HG03159 (cell line): Measurements from ENCODE around the gene C2CD2.
"Not testable (repeated sequence)": the region's sequence is repeated elsewhere in the genome, so short reads cannot be mapped to it uniquely, and the experiment has no call there.

Experiments used
- ATAC-seq: cut with Tn5 transposase; IDR thresholded peaks from one replicate; pipeline ENCODE4 v1.9.1; 2021; ENCODE audit warnings: mild to moderate bottlenecking, moderate library complexity; ENCODE audit not compliant: unreplicated experiment

The C2CD2 gene

DNA sequence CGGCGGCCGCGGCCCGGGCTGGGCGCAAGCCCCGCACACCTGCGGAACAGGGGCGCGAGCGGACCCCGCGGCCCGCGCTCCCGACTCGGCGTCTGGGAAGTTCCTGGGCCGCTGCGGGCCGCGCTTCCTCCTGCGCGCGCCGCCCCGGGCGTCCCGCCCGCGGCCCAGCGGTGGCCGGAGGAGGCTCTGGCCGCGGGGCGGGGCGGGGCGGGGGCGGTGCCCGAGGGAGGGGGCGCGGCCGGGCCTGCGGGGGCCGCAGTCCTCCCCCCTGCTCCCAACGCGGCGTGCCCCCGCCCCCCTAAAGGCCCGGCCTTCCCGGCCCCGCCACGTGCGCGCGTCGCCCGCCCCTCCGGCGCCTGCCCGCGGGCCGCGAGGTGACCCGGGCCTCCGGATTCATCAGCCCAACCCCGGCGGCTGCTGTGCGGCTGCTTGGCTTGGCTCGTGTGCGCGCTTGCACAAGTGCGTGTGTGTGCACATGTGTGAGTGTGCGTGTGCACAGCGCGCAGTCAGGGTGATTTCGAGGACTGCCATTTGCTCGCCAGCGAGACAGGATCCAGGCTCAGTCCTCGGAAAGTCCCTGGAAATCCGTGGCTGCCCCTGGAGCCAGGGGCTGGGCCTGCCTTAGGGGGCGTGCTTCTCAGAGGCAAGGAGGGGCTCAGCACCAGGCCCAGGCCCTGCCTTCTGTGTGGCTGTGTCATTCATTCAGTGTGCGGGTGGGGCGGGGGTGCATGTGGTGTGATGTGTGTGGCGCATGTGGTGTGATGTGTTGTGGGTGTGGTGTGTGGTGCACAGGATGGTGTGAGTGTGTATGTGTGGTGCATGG, at the start of gene C2CD2:
Gene C2CD2 (minus strand): TSS at position 188 of the 823 bp plus-strand sequence. CDS start 370 bp downstream, outside the sequence.
- ATAC-seq: no peak

DNA sequence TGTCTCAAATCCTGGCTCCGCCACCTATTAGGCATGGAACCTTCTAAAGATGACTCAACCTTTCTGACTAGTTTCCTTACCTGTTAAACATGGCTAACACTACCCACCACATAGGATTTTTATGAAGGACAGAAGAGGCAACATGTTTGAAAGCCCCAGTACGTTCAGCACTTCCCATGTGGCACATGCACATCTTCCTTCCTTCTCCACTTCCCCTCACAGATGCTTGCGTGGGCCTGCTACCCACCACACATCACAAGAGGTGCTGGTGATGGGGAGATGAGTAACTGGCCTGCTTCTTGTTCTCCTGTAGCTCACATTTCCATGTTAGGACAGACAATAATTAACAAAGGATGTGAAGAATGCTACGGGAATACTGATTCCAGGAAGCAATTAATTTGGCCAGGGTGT, 49.2 kb upstream of the C2CD2 start:
- ATAC-seq: no peak

DNA sequence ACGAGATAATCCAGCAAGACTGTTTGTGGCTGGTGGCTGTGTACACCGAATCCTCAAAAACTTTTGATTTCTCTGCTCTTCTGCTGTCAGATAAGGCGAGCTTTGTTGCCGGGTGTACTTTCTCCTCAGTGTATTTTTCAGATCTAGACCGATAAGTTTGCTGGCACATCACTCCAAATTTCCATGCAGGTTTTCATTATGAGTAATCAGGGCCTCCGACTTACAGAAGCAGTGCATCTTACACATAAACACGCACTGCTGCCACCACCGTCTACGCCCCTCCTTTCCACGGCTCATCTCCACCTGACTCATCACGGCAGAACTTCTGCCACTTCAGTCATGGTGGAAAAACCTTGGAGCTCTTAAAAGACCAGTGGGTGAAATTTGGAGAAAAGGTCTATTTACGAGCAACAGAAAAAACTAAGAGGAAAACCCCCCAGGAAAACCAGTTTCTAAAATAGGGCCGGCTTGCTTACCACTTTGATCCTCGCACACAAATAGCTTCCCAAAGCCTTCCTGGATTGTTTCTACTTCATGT, 48.7 kb upstream of the C2CD2 start:
- ATAC-seq: peak; percentile 77

DNA sequence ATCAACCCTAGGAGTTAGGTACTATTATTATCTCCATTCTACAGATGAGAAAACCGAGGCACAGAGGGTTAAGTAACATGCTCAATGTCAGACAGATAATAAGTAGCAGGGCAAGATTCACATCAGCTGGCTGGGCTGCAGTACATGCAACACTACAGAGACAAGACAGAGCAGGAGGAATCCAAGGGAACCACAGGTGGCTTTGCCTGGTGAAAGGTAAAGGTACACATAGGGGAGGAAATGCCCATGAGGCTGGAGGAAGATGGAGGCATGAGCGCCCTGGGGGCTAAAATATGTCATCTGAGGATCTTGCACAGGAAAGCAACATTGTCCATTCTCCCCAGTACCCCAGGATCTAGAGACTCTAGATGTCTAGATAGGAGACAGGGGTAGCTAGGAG, 48.0 kb upstream of the C2CD2 start:
- no peak for ATAC-seq

DNA sequence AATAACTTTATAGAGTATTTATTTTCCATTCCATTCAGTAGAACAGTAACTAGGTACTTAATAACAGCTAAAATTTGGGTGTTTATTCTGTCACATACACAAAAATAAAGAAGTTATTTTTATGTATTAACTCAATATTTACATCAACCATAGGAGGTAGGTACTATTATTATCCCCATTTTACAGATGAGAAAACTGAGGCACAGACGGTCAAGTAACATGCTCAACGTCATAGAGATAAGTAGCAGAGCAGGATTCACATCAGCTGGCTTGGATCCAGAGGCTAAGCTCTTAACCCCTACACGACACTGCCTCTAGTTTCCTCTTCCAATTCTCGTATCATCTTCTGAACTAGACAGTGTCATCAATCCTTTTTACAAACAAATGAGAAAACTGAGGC, 47.1 kb upstream of the C2CD2 start:
- no peak for ATAC-seq

DNA sequence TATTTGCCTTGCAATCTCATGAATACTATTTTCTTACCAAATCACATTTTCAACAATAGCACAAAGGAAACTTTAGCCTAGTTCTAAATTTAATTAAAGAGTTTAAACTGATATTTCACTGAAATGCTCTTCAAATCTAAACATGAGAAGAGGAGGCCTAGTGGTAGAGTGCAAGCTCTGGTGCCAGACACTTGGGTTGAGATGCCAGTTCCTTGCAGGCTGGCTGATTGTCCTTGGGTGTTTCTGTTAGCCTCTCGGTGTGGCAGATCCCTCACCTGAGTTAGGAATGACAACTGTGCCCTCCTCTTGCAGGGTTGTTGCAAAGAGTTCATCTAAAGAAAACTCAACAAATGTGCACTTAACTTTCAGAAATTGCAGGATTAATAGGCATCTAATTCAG, 43.8 kb upstream of the C2CD2 start:
- ATAC-seq: no peak

DNA sequence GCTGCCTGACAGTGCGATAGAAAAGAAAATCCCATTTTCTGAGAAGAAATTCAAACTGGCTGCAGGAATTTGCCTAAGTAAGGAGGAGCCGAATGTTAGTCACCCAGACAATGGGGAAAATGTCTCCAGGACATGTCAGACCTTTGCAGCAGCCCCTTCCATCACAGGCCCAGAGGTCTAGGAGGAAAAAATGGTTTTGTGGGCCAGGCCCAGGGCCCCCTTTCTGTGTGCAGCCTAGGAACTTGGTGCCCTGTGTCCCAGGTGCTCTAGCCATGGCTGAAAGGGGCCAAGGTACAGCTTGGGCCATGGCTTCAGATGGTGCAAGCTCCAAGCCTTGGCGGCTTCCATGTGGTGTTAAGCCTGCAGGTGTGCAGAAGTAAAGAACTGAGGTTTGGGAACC, 41.8 kb upstream of the C2CD2 start:
- no peak for ATAC-seq

DNA sequence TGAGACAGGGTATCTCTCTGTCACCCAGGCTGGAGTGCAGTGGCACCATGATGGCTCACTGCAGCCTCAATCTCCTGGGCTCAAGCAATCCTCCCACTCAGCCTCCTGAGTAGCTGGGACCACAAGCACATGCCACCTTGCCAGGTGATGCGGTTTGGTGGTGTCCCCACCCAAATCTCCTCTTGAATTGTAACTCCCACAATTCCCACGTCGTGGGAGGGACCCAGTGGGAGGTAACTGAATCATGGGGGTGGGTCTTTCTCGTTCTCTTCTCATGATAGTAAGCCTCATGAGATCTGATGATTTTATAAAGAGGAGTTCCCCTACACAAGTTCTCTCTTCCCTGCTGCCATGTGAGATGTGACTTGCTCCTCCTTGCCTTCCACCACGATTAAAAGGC, 40.8 kb upstream of the C2CD2 start:
- ATAC-seq: not testable (repeated sequence)

DNA sequence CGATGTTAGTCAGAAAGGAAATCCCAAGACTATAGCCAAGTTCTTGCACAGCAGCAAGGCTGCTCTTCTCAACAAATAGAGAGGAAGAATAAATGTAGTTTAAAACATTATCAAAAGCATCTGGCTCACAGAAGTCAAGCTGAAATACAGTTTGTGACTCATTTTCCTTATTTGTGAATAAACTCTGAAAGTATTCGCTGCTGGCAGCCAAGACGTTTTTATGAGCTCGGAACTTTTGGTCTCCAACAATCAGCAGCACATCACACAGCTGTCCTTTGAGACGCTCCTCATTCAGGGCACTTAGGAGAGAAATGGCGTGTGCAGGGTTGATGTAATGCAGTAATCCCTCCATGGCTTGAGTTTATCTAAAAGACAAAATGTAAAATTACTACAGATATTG, 39.9 kb upstream of the C2CD2 start:
- no peak for ATAC-seq

DNA sequence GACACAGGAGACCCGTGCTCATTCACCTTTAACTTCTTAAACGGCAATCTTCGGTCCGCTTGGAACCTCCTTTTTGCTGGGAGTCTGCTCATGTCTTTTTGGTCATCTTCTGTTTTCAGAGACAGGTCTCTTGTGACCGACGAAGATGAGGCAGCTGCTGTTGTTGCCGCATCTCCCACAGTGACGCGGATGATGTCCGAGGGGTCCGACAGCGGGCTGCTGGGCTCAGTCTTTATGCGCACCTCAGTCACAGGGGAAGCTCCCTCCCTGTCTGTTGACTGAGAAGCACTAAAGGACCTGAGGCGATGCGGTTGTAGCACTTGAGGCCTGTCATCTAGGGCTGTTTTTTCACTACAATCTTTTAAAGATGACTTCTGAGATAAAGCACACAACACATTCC, 38.8 kb upstream of the C2CD2 start:
- ATAC-seq: no peak

DNA sequence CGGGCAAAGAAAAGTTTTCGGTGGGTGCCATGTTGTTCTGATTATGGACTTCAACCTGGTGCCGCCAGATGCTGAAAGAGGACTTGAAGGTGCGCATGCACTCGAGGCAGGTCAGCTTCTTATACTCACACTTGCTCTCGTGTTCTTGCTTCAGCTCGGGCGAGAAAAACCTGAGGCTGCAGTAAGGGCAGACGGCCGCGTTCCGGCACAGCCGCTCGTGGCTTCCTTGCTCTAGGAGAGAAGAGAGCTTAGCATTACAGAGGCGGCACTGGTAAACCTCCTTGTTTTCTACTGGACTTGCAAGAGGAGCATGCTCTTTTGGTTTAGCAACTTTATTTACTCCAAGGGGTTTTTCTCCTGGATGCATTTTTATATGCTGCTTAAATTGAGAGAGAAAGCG, 37.8 kb upstream of the C2CD2 start:
- ATAC-seq: no peak

DNA sequence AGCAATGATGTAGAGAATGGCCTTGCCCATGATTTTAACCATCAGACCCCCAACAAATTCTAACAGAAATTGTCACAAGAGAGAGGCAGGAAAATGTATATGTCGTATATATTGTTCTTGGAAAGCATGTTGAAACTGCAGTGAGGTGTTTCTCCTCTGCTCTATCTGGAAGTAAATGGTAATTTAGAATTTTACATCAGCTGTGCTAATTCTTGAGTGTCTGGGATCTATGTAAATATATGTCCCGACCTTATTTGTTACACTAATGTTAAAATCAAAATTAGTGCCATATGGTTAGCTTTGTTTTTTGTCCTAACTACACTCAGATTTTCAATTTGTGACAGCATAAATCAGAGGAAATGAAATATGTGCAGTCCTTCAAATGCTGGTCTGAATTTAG, 35.9 kb upstream of the C2CD2 start:
- no peak for ATAC-seq

DNA sequence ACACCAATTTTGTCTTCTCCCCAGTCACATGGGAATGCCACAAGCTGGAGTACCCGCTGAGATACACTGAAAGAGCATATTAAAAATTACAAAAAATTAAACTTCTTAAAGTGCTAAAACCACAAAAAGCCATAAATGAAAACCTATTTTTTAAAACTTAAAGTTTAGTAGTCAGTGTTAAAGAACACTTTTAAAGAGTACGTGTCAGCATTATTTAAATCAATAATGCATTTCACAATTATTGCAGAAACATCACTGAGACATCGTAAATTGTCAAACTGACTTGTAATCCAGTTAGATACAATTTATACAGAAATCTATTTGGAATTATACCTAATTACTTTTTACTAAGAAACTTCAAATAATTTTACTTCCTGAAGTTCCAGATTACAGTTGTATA, 33.5 kb upstream of the C2CD2 start:
- no peak for ATAC-seq

DNA sequence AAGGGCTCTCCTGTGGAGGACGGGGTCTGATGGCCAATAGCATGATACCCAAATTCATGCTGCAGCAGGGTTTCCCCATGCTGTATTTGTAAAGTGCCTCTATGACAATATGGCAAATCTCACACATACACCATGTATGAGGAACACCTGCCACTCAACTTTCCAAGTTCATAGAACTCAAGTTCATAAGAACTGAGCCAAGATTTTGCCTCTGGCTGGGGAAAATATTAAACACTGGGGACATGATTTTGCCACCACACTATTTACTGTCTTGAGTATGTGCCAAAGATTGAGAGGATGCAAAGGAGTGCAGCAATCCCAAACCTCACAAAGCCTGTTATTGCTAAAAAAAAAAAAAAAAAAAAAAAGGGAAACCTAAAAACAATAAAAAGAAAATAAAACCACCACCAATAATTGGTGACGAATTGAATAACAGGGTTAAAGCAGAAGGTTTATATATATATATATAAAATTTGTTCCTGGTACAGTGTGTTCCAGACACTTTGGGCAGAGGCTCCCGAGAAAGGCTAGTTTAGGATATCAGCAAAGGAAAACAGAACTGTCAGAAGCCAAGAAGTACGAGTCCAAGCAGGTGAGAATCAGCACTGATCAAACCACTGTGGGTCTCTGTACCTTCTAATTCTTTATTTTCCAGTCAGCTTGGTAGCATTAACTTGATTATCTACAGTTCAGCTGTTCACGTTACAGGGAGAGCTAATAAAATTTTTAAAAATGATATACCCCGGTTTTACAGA, 32.0 kb upstream of the C2CD2 start:
- no peak for ATAC-seq

DNA sequence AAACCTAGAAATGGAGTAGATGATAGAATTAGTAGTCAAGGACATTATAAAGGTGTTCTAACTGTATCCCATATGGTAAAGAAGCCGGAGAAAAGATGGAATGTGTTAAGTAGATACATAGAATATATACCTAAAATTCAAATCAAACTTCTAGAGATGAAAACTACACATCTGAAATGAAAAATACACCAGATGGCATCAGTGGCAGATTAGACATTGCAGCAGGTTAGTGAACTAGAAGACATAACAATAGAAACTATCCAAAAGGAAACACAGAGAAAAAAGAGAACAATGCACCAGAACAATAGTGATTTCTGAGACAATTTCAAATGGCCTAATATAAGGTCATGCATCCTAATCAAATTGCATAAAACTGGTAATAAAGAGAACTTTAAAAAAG, 29.4 kb upstream of the C2CD2 start:
- ATAC-seq: no peak

DNA sequence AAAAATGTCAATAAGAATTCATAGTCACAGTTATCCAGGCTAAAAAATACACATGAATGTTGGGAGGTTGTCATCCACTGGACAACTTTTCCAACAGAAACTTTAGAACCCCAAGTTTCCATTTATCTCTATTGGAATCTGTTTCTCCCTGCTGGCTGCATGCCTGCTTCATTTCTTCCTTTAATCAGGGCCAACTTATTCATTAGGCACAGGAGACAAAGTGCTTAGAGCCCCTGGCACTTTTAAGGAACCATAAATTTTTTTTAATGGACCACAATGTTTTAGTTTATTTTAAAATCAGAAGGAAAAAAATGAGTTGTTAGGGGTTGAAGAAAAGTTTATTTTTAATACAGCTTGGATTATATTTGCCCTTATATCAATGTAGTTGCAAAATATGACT, 26.7 kb upstream of the C2CD2 start:
- ATAC-seq: no peak

DNA sequence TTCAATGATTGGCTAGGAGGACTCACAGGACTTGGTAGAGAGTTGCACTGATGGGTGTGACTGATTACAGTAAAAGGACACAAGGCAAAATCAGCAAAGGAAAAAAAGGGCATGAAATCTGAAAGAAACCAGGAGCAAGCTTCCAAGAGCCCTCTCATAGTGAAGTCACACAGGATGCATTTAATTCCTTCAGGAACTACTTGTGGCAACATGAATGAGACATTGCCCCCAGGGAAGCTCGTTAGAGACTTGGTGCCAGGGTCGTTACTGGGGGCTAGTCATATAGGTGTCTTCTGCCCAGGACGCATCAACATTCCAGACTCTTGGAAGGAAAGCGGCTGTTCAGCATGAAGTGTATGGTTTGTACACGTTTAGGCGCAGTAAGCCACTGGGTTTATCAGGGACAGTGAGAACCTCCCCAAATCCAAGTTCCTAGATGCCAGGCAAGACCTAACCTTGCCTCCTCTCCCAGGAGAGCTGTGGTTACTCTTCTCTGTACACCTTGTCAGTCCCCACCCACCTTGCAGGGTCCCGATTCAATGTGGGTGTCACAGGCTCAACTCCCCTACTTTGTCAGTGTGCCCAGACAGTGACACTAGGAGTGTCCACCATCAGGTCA, 26.0 kb upstream of the C2CD2 start:
- ATAC-seq: no peak

DNA sequence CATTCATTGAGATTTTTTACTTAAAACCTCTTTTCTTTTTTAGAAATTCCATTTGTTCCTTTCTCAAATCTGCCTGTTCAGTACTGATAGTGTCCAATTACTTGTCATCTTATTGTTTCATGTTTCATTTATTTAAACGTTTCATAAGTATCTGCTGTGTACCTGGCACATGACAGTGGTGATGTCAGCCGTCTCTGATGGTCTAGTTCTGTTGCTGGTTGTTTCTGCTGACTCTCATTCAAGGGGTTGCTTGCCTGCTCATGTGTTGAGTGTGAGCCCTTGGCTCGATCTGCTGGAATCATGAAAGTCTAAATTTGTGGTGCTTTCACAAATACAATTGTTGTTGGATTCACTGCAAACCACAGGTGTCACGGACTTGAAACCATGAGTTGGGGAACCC, 25.5 kb upstream of the C2CD2 start:
- no peak for ATAC-seq

DNA sequence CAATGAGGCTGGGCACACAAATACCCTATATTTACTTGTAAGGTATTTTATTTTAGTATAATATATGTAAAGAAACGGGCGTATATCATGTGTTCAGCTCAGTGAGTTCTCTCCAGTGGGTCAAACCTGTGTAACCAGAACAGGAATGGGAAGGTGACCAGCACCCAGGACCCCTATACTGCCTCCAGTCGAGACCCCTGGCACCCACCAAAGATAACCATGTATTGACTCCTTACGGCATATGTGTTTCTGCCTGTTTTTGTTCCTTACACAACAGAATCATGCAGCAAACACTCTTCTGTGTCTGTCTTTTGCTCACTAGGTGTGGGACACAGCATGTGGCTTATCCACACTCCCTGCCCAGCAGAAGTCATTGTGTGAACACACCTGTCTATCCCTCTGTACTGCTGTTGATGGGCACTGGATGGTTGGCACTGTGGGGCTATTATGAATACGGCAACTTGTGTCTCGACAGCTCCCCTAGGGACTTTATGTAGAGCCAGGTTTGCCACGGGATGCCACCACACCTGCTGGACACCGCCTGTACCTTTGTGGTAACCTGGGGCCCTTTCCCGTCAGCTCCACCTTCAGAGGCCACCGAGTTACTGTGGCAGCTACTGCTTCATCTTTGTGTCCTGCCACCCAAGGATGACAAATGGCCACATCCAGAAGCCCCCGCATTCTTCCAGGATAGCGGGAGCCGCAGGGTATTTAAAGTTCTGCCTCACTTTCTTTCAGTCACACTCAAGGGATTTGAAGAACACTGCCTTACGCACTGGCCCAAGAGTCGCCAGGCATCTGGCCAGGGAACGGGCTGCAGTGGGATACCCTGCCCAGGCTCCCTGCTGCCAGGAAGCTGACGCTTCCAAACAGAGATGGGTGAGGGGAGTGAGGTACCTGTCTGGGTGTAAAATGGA, 23.5 kb upstream of the C2CD2 start:
- ATAC-seq: no peak

DNA sequence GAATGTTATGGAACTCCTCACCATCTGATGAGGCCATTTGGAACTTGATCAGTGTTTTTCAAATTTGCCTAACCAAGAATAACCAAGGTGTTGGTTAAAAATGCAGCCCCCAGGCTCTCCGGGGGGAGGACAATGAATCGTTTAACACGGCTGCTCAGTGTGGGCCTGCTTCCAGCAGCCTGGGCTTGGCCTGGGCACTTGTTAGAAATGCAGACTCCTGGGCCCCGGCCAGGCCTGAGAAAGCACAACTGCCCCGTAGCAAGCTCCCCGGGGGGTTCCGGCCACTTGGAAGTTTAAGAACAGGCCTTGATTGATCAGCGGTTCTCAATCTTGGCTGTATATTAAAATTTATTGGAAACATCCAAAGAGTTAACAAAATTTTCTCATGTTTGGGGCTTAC, 22.8 kb upstream of the C2CD2 start:
- ATAC-seq: no peak
